ENCODE data around the gene COL19A1.

GRCh38 chr6:70103798-70104197, 237.4 kb downstream of the COL19A1 start:
- TF ChIP-seq EP300 (IDR thresholded peaks at IDR 0.05; ENCODE audit: borderline replicate concordance in 1 of 2, low read depth in 1 of 2, low read length in 1 of 2) (no peak), USF1 (IDR thresholded peaks at IDR 0.05; ENCODE audit: borderline replicate concordance, low read depth) (no peak)

Measured in SK-N-SH (cell line).